NT2/D1 (cell line): ENCODE data around the gene CAPN15.

ENCODE experiments used
- DNase-seq: peaks from one replicate; pipeline ENCODE4 v3.0.0-alpha.2; 2011; ENCODE audit warnings: low read depth, low spot score
- H3K27me3 ChIP-seq: 2 replicates; pipeline ENCODE4 v1.6.0; 2011; ENCODE audit warnings: mild to moderate bottlenecking; ENCODE audit not compliant: insufficient read length, insufficient read depth
- H3K36me3 ChIP-seq: 2 replicates; pipeline ENCODE4 v1.6.1; 2011; ENCODE audit warnings: mild to moderate bottlenecking, low read length, mixed read lengths; ENCODE audit not compliant: insufficient read depth, insufficient read length
- H3K4me1 ChIP-seq: 2 replicates; pipeline ENCODE4 v1.5.1; 2011; ENCODE audit not compliant: insufficient read depth, insufficient read length
- H3K4me3 ChIP-seq: 2 replicates; pipeline ENCODE4 v1.5.1; 2011; ENCODE audit warnings: low read depth; ENCODE audit not compliant: insufficient read length
- H3K9ac ChIP-seq: 2 replicates; pipeline ENCODE4 v1.6.0; 2011; ENCODE audit warnings: low read depth; ENCODE audit not compliant: insufficient read length
- H3K9me3 ChIP-seq: 2 replicates; pipeline ENCODE4 v1.5.1; 2011; ENCODE audit warnings: mild to moderate bottlenecking, low read length; ENCODE audit not compliant: insufficient read depth
- SUZ12 ChIP-seq: IDR thresholded peaks from 2 replicates; pipeline ENCODE4 v1.6.1; 2011; ENCODE audit not compliant: insufficient read length, insufficient read depth; ENCODE audit errors: extremely low read depth
- YY1 ChIP-seq: IDR thresholded peaks from 2 replicates; pipeline ENCODE4 v1.6.1; 2011; ENCODE audit not compliant: insufficient read length, insufficient read depth
- ZNF274 ChIP-seq: IDR thresholded peaks from 2 replicates; pipeline ENCODE4 v1.6.1; 2011; ENCODE audit warnings: mild to moderate bottlenecking, low read depth, low read length

CAPN15 gene

DNA sequence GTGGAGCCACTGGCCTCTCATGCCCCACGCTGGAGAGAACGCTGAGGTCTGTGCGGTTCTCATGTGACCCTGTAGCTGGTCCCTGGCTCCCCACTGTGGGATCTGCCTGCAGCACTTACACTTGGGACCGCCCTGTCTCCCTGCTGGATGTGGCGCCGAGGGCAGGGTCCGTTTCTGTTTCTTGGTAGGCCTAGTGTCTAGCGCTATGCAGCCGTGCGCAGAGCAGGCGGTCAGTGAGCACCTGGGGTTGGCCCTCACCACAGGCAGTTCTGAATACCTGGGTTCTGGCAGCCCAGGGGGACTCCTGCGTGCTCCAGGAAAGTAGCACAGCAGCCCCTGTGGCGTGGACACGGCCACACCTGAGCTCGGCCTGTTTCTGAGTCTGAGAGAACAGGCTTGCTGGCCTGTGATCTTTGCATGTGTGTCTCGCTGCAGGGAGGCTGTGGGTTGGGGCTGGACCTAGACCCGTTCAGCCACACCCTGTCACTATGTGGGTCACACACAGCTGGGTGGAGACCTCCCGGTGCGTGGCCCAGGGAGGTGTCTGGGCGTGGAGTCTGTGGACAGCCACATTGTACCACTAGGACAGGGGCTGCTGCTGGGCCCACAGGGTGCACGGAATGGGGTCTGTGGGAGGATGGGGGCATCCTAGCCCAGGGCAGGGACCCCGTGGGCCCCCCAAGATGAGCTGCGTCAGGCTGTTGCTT is 2.8 kb downstream of the CAPN15 start:
- Histone ChIP-seq H3K4me3 (no peak overlapping the region), H3K9me3 (no peaks in the 10 kb centered on the region), H3K4me1 (peaks cover 38% of the 10 kb centered on the region)

GRCh38 chr16:531494-532125 is 4.1 kb downstream of the CAPN15 start:
- Histone ChIP-seq H3K36me3 (peaks cover 40% of the 10 kb centered on the region), H3K9ac (no peak overlapping the region), H3K27me3 (no peaks in the 10 kb centered on the region), H3K9me3 (no peaks in the 10 kb centered on the region), H3K4me3 (no peak overlapping the region), H3K4me1 (peaks cover 32% of the 10 kb centered on the region)
- no peak for DNase-seq
- TF ChIP-seq YY1, result no peak
- TF ChIP-seq SUZ12, result no peak
- no peak for TF ChIP-seq ZNF274

More for the DNA sequence above, 2.8 kb downstream of the CAPN15 start:
- no peak for TF ChIP-seq SUZ12
- no peak for DNase-seq
- peaks cover 33% of the 10 kb centered on the region for H3K36me3 ChIP-seq
- H3K27me3 ChIP-seq, result no peaks in the 10 kb centered on the region
- no peak overlapping the region for H3K9ac ChIP-seq

DNA sequence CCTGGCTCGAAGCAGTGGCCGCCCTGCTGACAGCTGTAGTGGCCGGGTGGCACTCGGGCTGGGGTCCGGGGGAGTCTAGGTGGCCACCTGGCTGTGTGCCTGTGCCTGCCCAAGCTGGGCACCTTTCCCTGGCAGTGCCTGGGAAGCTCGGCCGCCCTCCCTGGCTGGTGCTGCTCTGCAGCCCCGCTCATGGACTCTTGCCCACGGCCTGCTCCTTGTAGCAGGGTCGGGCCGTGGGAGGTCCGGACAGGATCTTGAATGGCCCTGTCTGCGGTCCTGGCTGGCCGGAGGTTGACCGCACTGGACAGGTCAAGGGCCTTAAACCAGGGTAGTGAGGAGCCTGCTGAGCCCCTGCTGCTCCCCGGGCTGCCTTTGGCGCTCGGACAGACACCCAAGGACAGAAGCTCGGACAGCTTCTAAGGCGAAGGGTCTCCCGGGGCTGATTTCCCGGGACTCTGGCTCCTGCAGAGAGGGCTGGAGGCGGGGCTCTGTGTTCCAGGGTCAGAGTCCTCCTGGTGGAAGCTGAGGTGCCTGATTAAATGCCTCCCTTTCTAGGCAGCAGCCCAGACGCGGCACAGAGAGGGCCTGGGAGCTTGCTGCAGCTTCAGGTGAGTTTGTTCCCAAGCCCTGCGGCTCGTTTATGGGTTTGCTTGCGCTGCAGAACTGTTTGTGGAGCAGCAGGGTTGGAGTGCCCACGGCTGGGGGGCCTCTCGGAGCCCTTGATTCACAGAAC is 6.0 kb downstream of the CAPN15 start:
- Histone ChIP-seq H3K9ac (peak overlapping the region; percentile 42), H3K36me3 (peaks cover 59% of the 10 kb centered on the region), H3K9me3 (no peaks in the 10 kb centered on the region), H3K4me3 (no peak overlapping the region), H3K27me3 (no peaks in the 10 kb centered on the region), H3K4me1 (peaks cover 34% of the 10 kb centered on the region)
- TF ChIP-seq ZNF274 (no peak), YY1 (no peak), SUZ12 (no peak)
- DNase-seq, result no peak

- Histone ChIP-seq H3K9ac (peak overlapping the region; percentile 42), H3K36me3 (peaks cover 60% of the 10 kb centered on the region), H3K9me3 (no peaks in the 10 kb centered on the region), H3K27me3 (no peaks in the 10 kb centered on the region), H3K4me3 (no peak overlapping the region), H3K4me1 (peaks cover 32% of the 10 kb centered on the region)
- no peak for TF ChIP-seq ZNF274
- no peak for TF ChIP-seq YY1
- TF ChIP-seq SUZ12, result no peak
- no peak for DNase-seq
Measured at GRCh38 chr16:534135-534534, 6.6 kb downstream of the CAPN15 start.

- H3K36me3 ChIP-seq, result peaks cover 58% of the 10 kb centered on the region
- peaks cover 25% of the 10 kb centered on the region for H3K4me1 ChIP-seq
- H3K27me3 ChIP-seq, result no peaks in the 10 kb centered on the region
- H3K9ac ChIP-seq, result peak overlapping the region; percentile 24
- no peak for DNase-seq
- TF ChIP-seq ZNF274 (no peak), YY1 (no peak), SUZ12 (no peak)
- H3K9me3 ChIP-seq, result no peaks in the 10 kb centered on the region
- H3K4me3 ChIP-seq, result no peak overlapping the region
Measured at GRCh38 chr16:534856-535445, 7.4 kb downstream of the CAPN15 start.

DNA sequence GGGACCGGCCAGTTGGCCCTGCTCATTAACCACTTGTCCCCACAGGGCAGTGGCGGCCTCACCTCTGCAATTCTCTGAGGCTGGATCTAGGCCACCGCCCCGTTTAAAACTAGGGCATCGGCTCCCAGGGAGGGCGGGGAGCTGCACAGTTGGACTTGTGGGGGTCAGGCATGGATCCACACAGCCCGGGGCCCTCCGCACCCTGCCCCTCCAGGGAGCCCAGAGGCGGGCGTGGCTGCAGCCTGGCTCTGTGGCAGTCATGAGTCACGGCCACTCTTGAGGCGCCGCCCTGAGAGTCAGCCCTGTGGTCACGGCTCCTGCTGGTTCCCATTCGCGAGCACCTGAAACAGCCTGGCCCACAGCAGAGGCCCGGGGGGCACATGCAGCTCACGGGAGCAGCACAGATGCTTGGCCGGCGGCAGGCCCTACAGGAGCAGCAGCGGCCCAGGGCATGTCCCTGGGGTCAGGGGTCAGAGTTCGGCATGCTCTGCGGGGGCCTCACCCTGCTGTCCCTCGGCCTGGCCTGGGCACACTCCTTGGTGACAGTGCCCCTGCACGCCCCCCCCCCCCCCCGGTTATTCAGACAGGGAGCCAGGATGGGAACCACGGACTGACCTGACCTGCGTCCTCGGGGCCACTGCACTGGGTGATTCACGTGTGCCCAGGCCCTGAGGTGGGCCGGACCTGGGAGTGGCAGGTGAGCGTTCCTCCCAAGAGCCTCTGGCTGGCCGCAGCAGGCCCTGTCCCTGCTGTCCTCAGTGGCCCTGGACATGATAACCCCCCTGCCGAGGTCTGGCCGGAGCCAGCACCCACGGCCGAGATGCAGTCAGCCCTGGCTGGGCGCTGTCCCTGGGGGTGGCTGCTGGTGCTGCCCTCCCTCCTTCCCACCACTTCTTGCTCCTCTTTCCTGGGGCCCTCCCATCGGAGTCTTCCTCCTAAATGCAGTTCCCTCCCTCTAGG is 8.2 kb downstream of the CAPN15 start:
- Histone ChIP-seq H3K9ac (no peak overlapping the region), H3K9me3 (no peaks in the 10 kb centered on the region), H3K4me1 (peaks cover 23% of the 10 kb centered on the region), H3K4me3 (no peak overlapping the region), H3K27me3 (no peaks in the 10 kb centered on the region), H3K36me3 (peaks cover 59% of the 10 kb centered on the region)
- no peak for TF ChIP-seq SUZ12
- TF ChIP-seq YY1, result no peak
- TF ChIP-seq ZNF274, result no peak
- DNase-seq, result no peak
